CD14-positive monocyte (primary cell): Measurements from ENCODE around the gene MAB21L3. TPM values are rescaled to one million over a fixed set of nuclear protein-coding genes. Genes with fewer than 3 reads are reported as not detected.

Source experiments
- DNase-seq, 3 donors: peaks; one replicate each; pipeline ENCODE4 v3.0.0-alpha.2; 2011 to 2022
- H2AFZ ChIP-seq: 2 replicates; pipeline ENCODE4 v1.6.0; 2012; ENCODE audit warnings: mild to moderate bottlenecking, low read depth, low read length, inconsistent platforms; ENCODE audit not compliant: insufficient read depth, poor library complexity, severe bottlenecking
- H3K27ac ChIP-seq, 2 donors: 1 replicate in 1 of 2; 2 replicates in 1 of 2; pipeline ENCODE4 v1.5.1; 2012 to 2013; ENCODE audit warnings: low read length in 2 of 2, control low read depth in 1 of 2, inconsistent platforms in 1 of 2, low read depth in 1 of 2, mild to moderate bottlenecking in 1 of 2
- H3K27me3 ChIP-seq, 2 donors: one replicate each; pipeline versions ENCODE4 v1.6.0 to v1.6.1; 2011 to 2013; ENCODE audit warnings: low read length in 2 of 2; ENCODE audit not compliant: control insufficient read depth in 2 of 2, insufficient read depth in 2 of 2
- H3K36me3 ChIP-seq, 2 donors: replicated peaks in 1 of 2; 1 replicate in 1 of 2; 2 replicates in 1 of 2; pipeline versions ENCODE4 v1.5.1 to v1.6.1; 2012 to 2013; ENCODE audit warnings: low read length in 2 of 2, control low read depth in 1 of 2, inconsistent platforms in 1 of 2, mild to moderate bottlenecking in 1 of 2; ENCODE audit not compliant: insufficient read depth in 2 of 2, control insufficient read depth in 1 of 2
- H3K4me1 ChIP-seq, 2 donors: 1 replicate in 1 of 2; 2 replicates in 1 of 2; pipeline versions ENCODE4 v1.5.1 to v1.6.1; 2012 to 2013; ENCODE audit warnings: low read length in 2 of 2, control low read depth in 1 of 2, inconsistent platforms in 1 of 2, mild to moderate bottlenecking in 1 of 2, moderate library complexity in 1 of 2; ENCODE audit not compliant: insufficient read depth in 2 of 2, control insufficient read depth in 1 of 2
- H3K4me2 ChIP-seq: replicated peaks from 2 replicates; pipeline ENCODE3; 2012; ENCODE audit warnings: low read length, moderate library complexity, mild to moderate bottlenecking; ENCODE audit not compliant: poor library complexity, severe bottlenecking; ENCODE audit errors: extremely low read depth
- H3K4me3 ChIP-seq, 3 experiments: fragments of 200-600 bp in 1 of 3; sonication (generic) in 1 of 3; replicated peaks in 1 of 3; 1 replicate in 2 of 3; 2 replicates in 1 of 3; pipeline ENCODE4 v1.5.1; 2011 to 2013; ENCODE audit warnings: low read length in 3 of 3, mild to moderate bottlenecking in 3 of 3, control low read depth in 2 of 3, low read depth in 2 of 3, inconsistent platforms in 1 of 3, moderate library complexity in 1 of 3
- H3K79me2 ChIP-seq: 2 replicates; pipeline ENCODE4 v1.6.0; 2012; ENCODE audit warnings: mild to moderate bottlenecking, control low read depth, inconsistent platforms, low read length, moderate library complexity; ENCODE audit not compliant: insufficient read depth
- H3K9ac ChIP-seq: 2 replicates; pipeline ENCODE4 v1.6.0; 2017; ENCODE audit warnings: low read length, mild to moderate bottlenecking; ENCODE audit not compliant: insufficient read depth, poor library complexity, severe bottlenecking
- H3K9me3 ChIP-seq, 2 donors: replicated peaks in 1 of 2; 1 replicate in 1 of 2; 2 replicates in 1 of 2; pipeline versions ENCODE4 v1.5.1 to v1.6.1; 2012 to 2013; ENCODE audit warnings: low read length in 2 of 2, control low read depth in 1 of 2; ENCODE audit not compliant: control insufficient read depth in 1 of 2, insufficient read depth in 1 of 2
- H4K20me1 ChIP-seq: 2 replicates; pipeline ENCODE4 v1.6.0; 2012; ENCODE audit warnings: mild to moderate bottlenecking, low read length, control low read depth, moderate library complexity; ENCODE audit not compliant: insufficient read depth
- H3K27ac Mint-ChIP-seq, 7 donors: one replicate each; pipeline ENCODE4 v1.8.0; 2020; ENCODE audit warnings: mild to moderate bottlenecking in 7 of 7, mixed read lengths in 7 of 7, moderate library complexity in 6 of 7, inconsistent platforms in 2 of 7
- H3K27me3 Mint-ChIP-seq, 3 donors: one replicate each; pipeline ENCODE4 v1.8.0; 2021 to 2022; ENCODE audit warnings: low read depth in 3 of 3, mild to moderate bottlenecking in 3 of 3, mixed read lengths in 3 of 3, moderate library complexity in 3 of 3, inconsistent platforms in 1 of 3
- H3K36me3 Mint-ChIP-seq, 2 donors: one replicate each; pipeline ENCODE4 v1.8.0; 2020; ENCODE audit warnings: mixed read lengths in 2 of 2, inconsistent platforms in 1 of 2, mild to moderate bottlenecking in 1 of 2
- H3K4me1 Mint-ChIP-seq: one replicate; pipeline ENCODE4 v1.8.0; 2020; ENCODE audit warnings: mild to moderate bottlenecking, mixed read lengths
- H3K4me3 Mint-ChIP-seq, 2 donors: one replicate each; pipeline ENCODE4 v1.8.0; 2020; ENCODE audit warnings: mild to moderate bottlenecking in 2 of 2, mixed read lengths in 2 of 2, moderate library complexity in 1 of 2
- H3K9me3 Mint-ChIP-seq, 7 donors: one replicate each; pipeline ENCODE4 v1.8.0; 2020 to 2022; ENCODE audit warnings: mixed read lengths in 7 of 7, mild to moderate bottlenecking in 6 of 7, moderate library complexity in 6 of 7, inconsistent platforms in 2 of 7
- CTCF ChIP-seq: fragments of 200-600 bp; IDR thresholded peaks from one replicate; pipeline ENCODE4 v1.8.0; 2022; ENCODE audit warnings: antibody characterized with exemption, mild to moderate bottlenecking
- WGBS: methylation state at CpG from one replicate; pipeline ENCODE4 v1.1.5; 2013; ENCODE audit warnings: missing lambda C conversion rate; ENCODE audit not compliant: insufficient coverage; 5-methylcytosine and 5-hydroxymethylcytosine counted together
- intact Hi-C, 2 donors: fragments of 100-400 bp; cut with micrococcal nuclease; formaldehyde crosslinking; loops; one replicate each; pipeline versions ENCODE4 v1.15.0 to v1.15.1; 2023
- polyA plus RNA-seq, 3 donors: library from polyadenylated mRNA; depleted of rRNA in 1 of 3; unstranded in 2 of 3; stranded (reverse) in 1 of 3; fragments of 300-500 nt in 2 of 3; fragments of >200 nt in 1 of 3; fragmentation: Illumina TruSeq in 2 of 3; gene quantifications; 1 replicate in 2 of 3; 2 replicates in 1 of 3; pipeline ENCODE4 v1.2.3, GENCODE V29; 2012 to 2021

The MAB21L3 gene
- polyA plus RNA-seq, 3 donors, result 0.44 TPM; not detected in 2

DNA sequence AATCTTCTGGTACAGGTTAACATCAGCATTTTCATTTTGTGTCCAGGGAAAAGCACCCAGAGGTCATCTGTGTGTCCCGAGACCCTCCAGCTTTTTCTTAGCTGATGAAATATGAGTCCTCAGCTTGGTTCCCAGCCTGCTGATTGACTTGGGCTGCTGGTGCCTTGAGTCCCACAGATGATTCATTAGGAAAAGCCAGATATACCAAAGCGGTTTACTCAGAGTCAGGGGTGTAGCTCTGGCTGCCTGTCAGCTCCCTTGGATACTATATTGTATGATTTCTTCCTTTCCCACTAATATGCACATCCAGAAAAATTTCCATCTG lies 43.7 kb upstream of the MAB21L3 start:
- H3K27ac Mint-ChIP-seq, result peak overlapping the region in 1 of 7 donors; percentile 5
- no peak overlapping the region for H3K27ac ChIP-seq
- no peak overlapping the region for H2AFZ ChIP-seq
- no peaks in the 10 kb centered on the region for H3K4me1 Mint-ChIP-seq
- H3K36me3 Mint-ChIP-seq, result peaks cover 85 to 88% of the 10 kb centered on the region in 2 donors
- no peaks in the 10 kb centered on the region for H3K27me3 ChIP-seq
- H3K36me3 ChIP-seq, result peaks cover 98 to 99% of the 10 kb centered on the region in 2 donors
- intact Hi-C loops, result no loop called here
- no peaks in the 10 kb centered on the region for H3K79me2 ChIP-seq
- 100% methylated on average over 1 of the region's 2 CpGs for WGBS
- TF ChIP-seq CTCF, result no peak
- H3K9me3 Mint-ChIP-seq, result no peaks in the 10 kb centered on the region
- no peak overlapping the region for H3K4me3 ChIP-seq
- no peak overlapping the region for H3K9ac ChIP-seq
- H4K20me1 ChIP-seq, result peaks cover 4% of the 10 kb centered on the region
- no peak overlapping the region for H3K4me3 Mint-ChIP-seq
- no peak overlapping the region for H3K4me2 ChIP-seq
- no peak for DNase-seq
- H3K4me1 ChIP-seq, result no peaks in the 10 kb centered on the region
- H3K27me3 Mint-ChIP-seq, result no peaks in the 10 kb centered on the region
- no peaks in the 10 kb centered on the region for H3K9me3 ChIP-seq

- H4K20me1 ChIP-seq, result no peaks in the 10 kb centered on the region
- no peak for DNase-seq
These were observed 35.6 kb upstream of the MAB21L3 start for GRCh38 chr1:116075575-116075974.

More at GRCh38 chr1:116075575-116075974, 35.6 kb upstream of the MAB21L3 start:
- H3K79me2 ChIP-seq, result no peaks in the 10 kb centered on the region
- no peaks in the 10 kb centered on the region for H3K9me3 ChIP-seq
- no peak overlapping the region for H3K4me3 ChIP-seq
- peaks cover 44 to 58% of the 10 kb centered on the region in 2 donors for H3K36me3 ChIP-seq
- H3K4me1 ChIP-seq, result no peaks in the 10 kb centered on the region
- no peaks in the 10 kb centered on the region for H3K27me3 ChIP-seq
- TF ChIP-seq CTCF, result no peak
- no peak overlapping the region for H3K4me2 ChIP-seq
- no peak overlapping the region for H3K4me3 Mint-ChIP-seq
- intact Hi-C loops, result no loop called here
- H3K36me3 Mint-ChIP-seq, result peaks cover 46 to 50% of the 10 kb centered on the region in 2 donors
- peaks cover 0 to 2% (median 2%) of the 10 kb centered on the region in 3 donors for H3K27me3 Mint-ChIP-seq
- H3K9me3 Mint-ChIP-seq, result peaks cover 0 to 1% (median 0%) of the 10 kb centered on the region in 7 donors
- no peak overlapping the region for H3K27ac ChIP-seq
- no CpG with 5 or more reads among the region's 1 CpG for WGBS
- H2AFZ ChIP-seq, result no peak overlapping the region
- H3K27ac Mint-ChIP-seq, result no peak overlapping the region
- peaks cover 13% of the 10 kb centered on the region for H3K4me1 Mint-ChIP-seq
- no peak overlapping the region for H3K9ac ChIP-seq
